Endothelial cell of hepatic sinusoid (primary cell): Measurements from ENCODE around the gene ZNF366.

Source experiments
- in situ Hi-C: cut with HindIII; loops from 2 replicates; pipeline ENCODE4 v1.10.0; 2017; ENCODE audit warnings: low sequenced_read_pairs

Gene ZNF366

DNA sequence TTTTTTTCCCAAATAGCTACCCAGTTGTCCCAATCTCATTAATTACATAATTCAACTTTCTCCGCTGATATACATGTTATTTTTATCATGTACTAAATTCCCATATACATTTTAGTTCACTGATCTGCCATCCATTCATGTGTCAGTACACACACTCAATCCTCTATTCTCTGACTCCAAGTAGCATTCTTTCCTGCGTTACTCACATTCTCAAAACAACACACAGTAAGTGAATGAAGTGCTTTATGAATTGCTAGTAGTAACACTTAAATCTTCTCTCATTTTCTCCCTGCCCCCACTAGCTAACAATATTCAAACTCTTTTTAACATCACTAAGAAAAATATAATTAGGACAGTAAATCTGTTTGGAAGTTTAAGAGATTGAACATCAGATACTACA lies 8.9 kb downstream of the ZNF366 start:
- in situ Hi-C loops = no loop called here

DNA sequence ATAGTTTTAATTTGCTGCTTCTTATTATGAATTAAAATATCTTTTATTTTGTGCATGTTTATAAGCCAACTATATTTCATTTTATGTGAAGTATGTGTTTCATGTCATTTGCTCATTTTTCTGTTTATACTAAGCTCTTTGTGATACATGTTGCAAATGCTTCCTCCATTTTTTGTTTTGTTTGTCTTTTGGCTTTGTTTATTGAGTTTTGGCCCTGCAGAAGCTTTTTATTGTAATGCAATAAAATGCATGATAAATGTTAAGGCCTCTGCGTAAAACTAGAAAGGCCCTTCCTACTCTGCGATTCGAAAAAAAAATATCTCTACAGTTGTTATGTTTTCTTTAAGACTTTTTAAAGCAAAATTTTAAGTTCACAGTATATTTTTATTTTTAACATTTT lies 9.4 kb downstream of the ZNF366 start:
- in situ Hi-C loops = no loop called here

DNA sequence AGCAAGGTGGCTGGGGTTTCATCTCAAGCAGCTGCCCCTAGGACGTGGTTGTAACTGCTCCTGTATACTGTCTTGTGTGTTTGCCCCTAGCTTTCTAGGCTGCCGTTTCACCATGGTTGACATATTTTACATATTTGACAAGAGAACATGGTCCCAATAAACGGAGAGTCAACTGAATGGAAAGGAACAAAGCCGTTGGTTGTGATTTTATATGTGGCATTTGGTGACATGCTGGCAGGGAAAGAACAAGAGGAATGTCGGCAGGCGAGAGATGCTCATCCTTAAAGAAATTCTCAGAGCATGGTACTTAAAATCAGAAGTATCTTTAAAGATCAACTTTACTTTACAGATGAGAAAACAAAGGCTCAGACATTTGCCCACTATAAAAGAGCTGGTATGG lies 11.8 kb downstream of the ZNF366 start:
- in situ Hi-C loops = no loop called here

DNA sequence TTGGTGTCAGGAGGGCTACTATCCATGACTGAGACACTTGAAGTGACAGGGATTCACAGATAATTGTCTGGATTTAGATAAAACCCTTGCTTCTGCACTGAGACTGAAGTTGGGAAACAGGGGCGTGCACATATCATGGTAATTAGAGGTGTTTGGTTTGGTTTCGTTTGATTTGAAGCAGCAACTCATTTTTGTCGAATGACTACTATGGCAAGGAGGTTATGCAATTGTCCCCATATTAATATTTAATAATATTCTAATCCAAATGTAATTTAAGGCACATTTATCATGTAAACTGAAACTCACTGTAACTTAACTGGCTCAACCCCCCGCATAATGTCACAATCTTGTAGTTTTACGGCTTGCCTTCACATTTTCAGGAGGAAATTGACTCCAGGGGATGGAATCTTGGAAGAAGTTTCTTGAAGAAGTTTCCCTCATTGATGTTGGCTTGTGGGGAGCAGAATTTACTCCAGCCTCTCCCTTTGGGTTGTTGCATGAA lies 12.5 kb downstream of the ZNF366 start:
- in situ Hi-C loops = no loop called here

DNA sequence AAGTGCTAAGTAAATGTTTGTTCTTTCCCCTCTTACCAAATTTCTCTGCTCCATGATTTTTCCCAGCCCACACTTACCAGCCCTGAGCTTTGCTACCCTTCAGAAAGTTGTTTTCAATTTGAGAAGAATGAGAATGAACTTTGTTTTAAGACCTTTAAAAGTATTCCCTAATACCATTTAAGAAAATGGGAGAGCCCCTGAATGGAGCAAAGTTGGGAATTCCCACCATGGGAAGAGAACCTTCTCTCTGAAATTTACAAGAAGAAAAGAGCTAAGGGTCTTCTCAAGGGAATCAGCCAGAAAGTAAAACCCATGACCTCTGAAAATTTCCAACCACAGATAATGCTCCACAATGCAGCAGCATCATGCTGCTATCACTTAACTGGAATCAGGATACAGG lies 17.7 kb downstream of the ZNF366 start:
- in situ Hi-C loops = no loop called here

DNA sequence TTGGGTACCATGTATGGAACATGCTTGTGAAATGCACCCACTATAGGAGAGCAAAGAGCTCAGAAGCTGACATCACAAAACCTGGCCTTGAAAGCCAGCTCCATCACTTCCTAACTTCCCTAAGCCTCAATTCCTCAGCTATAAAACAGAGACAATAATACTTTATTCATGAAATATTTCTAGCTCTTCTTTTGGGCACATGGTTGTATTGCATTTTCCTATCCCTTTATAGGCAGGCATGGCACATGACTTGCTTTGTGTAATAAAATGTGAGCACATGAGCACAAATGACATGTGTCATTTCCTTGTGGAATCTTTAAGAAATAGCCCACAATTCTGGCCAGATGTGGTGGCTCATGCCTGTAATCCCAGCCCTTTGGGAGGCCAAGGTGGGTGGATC lies 18.5 kb downstream of the ZNF366 start:
- in situ Hi-C loops = no loop called here

DNA sequence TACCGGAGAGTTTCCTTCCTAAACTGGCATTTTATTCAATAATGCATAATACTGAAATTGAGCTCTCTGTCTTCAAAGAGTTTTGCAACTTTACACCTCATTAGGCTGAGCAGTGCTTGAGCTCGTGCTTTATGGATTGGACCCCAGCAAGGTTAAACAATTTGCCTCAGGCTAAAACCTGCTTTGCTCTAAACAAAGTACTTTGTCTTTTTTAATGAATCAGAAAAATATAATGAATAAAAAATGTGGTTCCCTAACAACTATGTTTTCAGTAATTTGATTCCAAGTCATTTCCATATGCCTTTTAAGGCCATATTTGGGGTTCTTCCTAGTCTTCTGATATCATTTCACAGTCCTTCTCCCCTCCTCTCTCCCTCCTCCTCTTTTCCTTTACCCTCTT lies 20.0 kb downstream of the ZNF366 start:
- in situ Hi-C loops = no loop called here

DNA sequence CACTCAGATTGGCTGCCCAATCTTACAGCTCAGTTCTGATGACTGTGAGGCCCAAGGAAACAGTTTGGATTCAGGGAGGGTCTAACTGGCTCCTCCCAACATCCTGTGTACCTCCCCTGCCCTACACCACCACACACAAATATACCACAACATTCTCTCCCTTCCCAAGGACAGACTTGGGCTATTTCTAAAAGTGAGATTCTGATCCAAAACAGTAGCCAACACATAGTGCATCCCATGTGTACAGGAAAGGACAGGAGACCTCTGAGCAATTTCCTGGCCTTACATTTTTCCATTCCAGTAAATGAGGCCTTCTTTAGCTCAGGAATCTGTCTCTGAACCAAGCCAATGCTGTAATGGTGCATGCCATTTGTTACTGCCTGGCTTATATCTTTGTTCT lies 20.8 kb downstream of the ZNF366 start:
- in situ Hi-C loops = no loop called here

DNA sequence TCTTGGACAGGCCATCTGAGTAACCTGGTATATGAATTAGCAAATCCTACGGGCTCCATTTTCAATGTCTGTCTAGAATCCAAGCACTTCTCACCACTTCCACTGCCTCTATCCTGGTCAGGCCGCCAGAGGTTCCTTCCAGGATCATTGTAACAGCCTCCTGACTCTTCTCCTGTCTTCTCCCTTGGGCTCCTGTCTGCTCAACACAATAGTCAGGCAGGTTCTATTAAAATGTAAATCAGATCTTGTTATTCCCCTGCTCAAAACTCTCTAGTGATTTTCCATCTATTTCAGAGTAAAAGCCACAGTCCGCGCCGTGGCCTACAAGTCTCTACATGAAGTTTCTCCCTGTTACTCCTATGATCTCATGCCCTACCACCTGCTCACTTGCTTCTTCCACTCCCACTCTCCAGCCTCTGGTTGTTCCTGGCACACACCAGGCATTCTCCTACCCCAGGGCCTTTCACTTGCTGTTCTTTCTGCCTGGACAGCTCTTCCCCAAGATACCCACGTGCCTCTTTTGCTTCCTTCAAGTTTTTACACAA lies 21.7 kb downstream of the ZNF366 start:
- in situ Hi-C loops = no loop called here

DNA sequence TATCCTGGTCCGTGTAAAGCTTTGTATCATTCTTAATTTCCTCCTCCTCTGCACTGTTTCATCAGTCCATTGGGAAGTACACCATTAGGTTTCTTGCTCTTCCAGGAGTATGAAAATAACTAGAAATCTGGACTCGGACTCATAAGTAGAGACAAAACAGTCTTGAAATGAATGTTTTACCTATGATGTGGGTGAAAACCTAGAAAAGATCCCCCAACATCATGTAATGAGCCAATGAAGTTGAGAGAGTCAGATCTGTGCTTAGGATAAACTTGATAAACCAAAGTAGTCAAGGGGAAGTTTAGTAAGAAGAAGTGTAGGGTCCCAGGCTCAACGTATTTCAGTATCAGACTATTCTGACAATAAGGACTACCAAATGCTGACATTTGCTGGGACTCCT lies 25.2 kb downstream of the ZNF366 start:
- in situ Hi-C loops = no loop called here

DNA sequence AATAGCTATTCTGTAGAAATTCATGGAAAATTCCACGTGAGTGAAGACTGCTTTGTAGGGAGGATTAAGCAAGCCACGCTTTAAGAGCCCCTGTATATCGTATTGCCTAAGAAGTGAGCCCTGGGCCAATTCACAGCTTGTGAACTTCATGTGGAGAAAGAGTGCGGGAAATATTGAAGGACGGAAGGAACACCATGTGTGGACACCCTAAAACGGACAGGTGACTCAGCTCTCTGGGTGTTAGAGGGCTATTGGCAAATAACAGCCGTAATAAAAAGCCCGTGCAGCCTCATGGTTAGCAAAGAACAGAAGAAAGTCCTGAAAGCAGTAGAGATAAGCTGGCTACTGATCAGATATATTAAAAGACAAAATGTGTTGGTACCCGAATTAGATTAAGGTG lies 26.4 kb downstream of the ZNF366 start:
- in situ Hi-C loops = no loop called here

DNA sequence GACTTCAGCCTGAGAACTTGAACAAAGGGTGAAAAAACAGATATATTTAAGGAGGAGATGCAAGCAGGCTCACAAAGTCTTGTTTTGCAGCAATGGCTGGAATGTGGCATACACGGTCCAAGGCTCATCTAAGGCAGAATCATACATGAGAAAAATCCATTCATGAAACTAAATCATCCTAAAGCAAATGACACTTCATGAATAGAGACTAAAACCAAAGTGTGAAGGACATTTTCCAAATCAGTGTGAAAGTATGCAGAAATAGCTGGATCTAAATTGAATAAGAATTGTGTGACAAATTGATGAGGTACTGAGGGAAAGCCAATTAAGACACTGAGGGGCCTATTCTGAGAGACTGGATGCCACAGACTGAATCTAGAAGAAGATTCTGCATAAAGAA lies 27.3 kb downstream of the ZNF366 start:
- in situ Hi-C loops = no loop called here

DNA sequence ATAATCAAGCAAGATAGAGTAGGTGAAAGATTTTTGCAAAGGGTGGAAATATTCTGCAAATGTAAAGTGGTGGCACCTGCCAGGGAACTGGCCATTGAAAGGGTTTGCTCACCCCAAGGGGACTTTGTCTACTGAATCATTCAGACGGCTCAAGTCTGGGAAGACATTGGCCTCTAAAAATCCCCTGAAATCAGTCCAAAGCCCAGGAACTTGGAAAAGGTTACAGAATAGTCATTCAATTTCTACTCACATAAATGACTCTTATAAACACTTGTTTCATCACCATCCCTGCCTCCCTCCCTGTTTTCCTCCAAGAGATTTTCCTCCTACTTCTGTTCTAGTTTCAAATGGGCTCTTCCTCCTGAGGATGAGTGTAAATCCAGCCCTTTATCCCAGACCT lies 28.5 kb downstream of the ZNF366 start:
- in situ Hi-C loops = no loop called here

DNA sequence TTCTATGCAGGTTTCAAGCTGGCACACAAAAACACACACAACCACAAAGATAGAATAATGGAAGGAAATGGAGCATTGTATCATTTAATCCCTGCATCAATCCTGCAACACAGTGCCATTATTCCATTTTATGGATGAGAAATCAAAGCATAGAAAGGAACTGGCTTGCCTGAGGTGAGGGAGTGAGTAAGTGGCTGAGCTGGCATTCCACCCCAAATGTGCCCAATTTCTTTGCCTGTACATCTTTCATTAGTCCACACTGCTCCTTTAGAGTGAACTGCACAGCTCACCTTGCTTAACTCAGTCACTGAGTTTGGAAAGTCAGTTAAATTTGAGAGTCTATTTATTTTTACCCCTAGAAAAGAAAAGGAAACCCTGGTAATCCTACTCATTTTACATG lies 28.9 kb downstream of the ZNF366 start:
- in situ Hi-C loops = no loop called here

DNA sequence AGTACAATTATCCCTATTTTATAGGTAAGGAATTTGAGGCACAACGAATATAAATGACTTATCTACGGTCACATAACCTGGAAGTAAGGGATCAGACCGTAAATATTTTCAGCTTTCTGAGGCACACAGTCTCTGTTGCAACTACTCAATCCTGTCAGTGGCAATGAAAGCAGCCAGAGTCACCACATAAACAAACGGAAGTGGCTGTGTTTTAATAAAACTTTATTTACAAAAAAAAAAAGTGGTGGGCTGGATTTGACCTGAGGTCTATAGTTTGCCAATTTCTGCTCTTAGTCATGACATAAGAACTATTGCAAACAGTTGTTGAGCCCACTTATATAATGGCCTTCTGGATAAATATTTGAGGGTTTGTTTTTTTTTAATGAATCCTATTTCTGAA lies 29.6 kb downstream of the ZNF366 start:
- in situ Hi-C loops = no loop called here

DNA sequence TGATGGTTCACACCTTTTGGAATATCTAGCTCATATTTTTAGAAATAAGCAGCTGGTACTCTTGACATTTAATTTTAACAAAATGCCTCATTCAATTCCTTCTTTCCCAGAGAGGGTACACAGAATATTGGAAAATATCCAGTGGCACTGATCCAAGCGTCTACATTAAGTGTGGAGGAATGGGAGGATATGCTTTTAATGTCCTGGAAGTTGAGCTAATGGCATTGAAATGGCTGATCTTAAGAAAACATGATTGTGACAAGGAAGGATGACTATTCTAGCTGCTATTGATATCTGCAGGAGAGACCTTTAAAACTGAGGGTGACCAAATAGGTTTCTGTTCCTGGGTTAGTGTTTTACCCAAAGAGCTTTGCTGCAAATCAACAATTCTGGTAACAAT lies 30.0 kb downstream of the ZNF366 start:
- in situ Hi-C loops = no loop called here

DNA sequence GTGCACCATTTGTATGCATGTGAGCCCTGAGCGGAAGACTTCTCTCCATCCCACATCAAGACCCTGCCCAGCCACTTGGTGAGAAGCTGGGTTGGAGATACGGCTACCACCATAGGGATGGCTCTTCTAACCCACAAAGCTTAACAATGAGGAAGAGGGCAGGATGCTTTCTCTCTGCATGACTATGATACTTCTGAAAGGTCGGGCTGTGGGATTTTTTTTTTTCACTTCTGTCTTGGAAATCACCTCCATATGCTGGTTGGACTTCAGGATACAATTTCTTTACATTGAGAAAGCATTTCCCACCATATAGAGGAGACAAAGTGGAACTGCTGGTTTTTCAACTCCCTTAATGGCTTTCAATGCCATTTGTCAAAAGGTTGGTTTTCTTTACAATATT lies 30.5 kb downstream of the ZNF366 start:
- in situ Hi-C loops = no loop called here

DNA sequence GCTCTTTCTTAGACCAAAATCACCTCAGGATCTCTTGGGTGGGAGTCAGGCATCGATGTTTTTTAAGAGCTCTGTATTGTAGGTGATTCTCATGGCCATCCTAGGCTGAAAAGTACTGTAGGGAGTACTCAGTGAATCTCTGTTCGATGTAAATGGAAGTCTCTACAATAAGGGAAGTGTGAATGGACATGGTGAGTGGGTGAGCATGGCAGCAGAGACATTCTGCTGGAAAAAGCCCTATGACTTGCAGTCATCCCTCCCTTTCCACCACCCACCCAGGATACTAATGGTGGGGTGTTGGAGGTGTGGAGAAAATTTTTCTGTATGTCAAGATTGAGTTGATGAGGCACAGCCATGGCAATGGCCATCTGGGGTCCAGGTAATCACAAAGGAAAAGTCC lies 30.9 kb downstream of the ZNF366 start:
- in situ Hi-C loops = no loop called here

DNA sequence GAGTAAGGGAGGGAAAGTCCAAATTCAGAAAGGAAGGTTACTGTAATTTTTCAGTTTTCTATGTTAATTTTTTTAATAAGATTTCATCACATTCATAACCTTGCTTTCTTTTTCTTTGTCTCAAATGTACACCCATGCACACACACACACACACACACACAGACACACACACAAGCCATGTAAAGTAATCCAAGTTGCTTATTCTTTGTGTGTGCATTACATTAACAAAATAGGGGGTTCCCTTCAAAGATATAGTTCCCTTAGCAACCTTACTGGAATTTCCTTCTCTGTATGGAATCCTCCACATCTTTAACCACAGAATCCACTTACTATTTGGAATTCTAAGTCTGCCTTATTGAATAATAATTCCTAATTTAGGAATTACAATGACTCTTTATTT lies 32.7 kb downstream of the ZNF366 start:
- in situ Hi-C loops = no loop called here

DNA sequence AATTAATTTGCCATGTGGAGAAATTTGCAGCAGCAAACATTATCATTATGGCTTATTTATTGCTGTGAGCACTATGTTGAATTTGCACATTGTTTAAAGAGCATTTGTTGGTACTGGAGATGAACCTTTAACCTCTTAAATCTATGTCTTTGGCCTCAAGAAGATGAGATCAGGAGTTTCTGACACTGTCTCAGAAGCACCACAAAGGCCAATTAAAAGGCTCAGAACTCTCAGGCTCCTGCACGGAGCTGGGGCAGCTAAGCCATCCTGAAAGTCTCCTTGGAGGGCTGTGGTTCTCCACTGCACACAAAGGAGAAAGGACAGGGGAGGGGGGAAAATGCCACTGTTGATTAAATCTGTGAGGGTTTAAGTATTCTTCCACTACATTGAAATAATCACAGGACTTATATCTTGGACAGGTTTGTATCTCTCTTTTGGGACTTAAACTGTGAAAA lies 33.1 kb downstream of the ZNF366 start:
- in situ Hi-C loops = no loop called here

DNA sequence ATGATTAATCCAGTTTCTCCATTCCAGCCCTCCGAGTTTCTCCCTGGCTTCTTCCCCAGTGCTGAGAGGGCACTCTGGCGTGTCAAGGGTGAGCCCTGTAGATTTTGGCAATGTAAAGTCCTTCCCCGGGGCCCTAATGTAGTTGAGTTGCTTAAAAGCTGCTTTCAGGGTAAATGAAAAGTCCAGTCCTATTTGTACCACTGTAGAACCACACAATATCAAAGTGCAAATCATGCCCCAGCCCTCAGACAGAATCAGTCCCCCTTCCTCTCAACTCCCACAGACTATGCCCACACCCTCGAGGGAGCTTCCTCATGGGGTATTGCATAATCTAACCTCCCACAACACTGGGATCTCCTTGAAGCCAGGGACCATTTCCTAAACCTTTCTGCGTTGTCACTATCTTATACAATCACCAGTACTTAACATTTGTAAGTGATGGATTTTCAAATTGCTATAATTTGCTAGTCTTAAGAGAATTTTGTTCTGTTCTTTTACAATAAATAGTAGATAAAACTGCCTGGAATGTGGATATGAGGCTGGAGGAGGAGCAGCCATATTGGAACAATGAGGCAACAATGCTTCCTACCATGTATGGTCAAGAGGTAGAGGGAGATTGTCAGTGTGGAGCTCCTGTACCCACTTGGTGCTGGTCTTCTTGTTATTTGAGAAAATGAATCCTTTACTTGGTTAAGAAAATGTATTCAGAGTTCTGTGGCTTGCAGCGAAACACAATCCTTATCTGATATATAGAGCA lies 34.4 kb downstream of the ZNF366 start:
- in situ Hi-C loops = no loop called here

DNA sequence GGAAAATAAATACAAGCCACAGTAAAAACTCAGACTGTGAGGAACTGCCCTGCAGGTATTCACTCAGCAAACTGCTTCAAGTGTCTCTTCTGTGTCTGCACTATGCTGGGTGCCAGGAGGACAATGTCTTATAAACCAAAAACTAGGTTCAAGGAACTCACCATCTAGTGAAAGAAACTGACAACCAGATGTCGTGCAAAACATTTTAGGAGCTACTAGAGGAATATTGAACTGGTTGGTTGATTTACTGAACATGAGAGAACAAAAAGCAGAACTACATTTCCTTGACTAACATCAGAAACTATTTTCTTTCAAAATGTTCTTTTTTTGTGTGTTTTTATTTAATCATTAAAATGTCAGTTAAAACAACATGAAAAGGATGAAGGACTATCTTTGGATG lies 35.2 kb downstream of the ZNF366 start:
- in situ Hi-C loops = no loop called here

DNA sequence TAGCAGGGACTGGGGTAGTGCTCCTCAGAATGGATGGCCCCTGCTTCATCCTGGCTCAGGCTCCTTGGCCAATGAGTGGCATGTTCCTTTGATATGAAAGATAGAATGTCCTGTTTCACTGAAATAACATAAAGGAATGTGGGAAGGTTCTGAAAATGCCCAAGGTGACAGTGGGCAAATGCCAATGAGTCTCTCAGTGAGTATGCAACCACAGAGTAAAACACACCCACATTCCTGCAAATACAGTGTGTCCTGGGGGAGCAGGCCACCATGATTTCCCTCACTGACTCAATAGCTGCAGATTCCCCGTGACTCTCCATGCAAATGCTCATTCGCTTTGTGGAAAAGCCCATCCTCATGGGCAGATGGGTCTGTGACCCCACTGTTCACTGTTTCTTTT lies 36.4 kb downstream of the ZNF366 start:
- in situ Hi-C loops = no loop called here
